GM21619 (cell line): ENCODE measurements around the gene HTT.

Experiments used
- ATAC-seq: cut with Tn5 transposase; IDR thresholded peaks from one replicate; pipeline ENCODE4 v1.9.1; 2021; ENCODE audit not compliant: unreplicated experiment

The HTT gene

GRCh38 chr4:3246458-3247398 is 172.2 kb downstream of the HTT start:
- no peak for ATAC-seq

GRCh38 chr4:3247399-3248177 is 173.1 kb downstream of the HTT start:
- ATAC-seq, result no peak

GRCh38 chr4:3248178-3248480 is 173.6 kb downstream of the HTT start:
- no peak for ATAC-seq

DNA sequence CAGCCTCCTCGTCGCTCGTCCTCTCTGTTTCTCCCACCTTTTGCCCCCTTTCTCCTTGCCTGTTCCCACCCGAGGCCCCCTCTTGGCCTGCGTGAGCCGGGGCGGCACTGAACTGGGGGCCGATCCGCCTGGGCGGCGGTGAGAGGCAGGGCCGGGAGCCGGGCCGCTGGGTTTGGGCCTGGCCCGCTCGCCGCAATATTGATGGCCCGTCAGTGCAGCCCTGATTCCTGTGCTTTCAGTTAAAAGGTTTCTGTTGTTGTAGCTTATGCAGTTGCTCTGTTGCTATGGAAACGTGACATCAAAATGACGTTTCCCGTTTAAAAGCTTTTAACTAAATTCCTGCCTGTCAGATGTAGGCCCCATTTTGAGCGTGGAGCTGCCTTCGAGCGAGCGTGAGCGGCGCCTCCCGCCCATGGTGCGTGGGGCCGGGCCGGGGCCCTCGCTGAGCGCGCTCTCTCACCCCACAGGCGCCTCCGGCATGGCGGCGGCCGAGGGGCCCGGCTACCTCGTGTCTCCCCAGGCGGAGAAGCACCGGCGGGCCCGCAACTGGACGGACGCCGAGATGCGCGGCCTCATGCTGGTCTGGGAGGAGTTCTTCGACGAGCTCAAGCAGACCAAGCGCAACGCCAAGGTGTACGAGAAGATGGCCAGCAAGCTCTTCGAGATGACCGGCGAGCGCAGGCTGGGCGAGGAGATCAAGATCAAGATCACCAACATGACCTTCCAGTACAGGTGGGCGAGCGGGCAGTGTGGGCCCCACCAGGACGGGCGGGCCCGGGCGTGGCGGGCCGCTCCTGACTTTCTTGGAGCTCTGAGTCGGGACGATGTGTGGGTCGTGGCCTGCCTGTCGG is 174.6 kb downstream of the HTT start, which contains the start of gene MSANTD1:
TSS of gene MSANTD1 (plus strand) at position 349 of the 851 bp plus-strand sequence. CDS start at position 413, 64 bp downstream.
- no peak for ATAC-seq

DNA sequence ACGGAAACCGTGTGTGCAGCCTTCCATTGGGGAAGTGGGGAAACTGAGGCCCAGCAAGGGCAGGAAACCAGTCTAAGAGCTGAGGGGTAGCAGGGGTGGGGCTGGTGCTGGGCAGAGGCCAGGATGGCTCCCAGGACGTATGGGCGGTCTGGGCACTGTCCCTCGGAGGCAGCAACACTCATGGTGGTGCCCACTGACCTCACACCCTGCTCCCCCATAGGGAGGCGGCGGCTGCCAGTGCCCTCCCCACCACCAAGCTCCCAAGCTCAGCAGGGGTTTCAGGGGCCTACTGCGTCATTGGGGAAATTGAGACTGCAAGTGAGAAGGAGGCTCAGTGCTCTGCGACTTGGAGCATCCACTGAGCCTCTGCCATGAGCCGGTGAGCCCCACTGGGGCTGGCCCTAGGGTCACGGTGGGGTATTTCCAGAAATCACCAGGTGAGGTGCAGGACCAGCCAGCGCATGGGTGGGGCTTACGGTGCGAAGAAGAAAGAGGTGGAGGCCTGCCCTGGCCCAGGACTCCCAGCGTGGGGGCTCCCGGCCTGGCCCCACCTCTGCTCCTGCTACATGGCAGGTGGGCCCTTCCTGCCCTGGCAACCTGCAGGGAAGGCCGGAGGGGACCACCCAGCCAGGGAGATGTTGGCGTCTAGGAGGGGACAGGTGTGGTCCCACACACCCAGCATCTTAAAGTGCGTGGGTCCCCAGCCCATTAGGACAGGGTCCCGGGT is 175.4 kb downstream of the HTT start:
- no peak for ATAC-seq

- ATAC-seq, result no peak
These were observed 176.0 kb downstream of the HTT start for GRCh38 chr4:3250438-3250955.

DNA sequence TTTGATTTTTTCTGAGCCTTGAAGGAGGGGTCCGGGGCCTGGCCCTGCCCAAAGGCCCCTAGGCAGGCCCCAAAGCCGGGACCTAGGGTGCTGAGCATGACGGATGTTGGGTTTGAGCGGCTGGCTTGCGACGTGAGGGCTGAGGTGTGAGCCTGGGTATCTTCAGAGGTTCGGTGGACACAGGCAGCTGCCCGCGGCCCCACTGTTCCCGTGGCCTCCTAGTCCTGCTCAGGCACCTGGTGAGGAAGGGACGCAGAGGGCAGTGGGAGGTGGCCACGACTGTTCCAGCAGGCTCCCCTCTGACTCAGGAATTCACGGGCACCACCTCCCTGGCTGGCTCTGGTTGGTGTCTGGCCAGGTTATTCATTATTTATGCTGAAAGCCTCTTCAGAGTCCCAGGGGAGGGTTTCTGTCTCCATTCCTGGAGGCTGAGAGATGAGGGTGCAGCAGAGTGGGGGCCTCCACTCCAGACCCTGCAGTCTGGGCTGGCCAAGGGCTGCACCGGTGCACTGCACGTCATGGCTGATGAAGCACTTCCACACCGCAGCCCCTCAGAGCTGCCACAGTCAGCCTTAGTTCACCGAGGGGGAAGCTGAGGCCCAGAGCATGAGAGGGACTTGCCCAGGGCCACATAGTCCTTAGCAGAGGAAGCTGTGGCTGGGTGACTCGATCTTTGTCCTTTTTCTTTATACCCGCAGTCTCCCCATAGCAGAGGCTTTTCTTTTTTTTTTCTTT is 176.6 kb downstream of the HTT start:
- ATAC-seq, result no peak

GRCh38 chr4:3251691-3252479 is 177.4 kb downstream of the HTT start:
- ATAC-seq, result no peak

- no peak for ATAC-seq
These were observed 178.0 kb downstream of the HTT start for GRCh38 chr4:3252480-3252828.

DNA sequence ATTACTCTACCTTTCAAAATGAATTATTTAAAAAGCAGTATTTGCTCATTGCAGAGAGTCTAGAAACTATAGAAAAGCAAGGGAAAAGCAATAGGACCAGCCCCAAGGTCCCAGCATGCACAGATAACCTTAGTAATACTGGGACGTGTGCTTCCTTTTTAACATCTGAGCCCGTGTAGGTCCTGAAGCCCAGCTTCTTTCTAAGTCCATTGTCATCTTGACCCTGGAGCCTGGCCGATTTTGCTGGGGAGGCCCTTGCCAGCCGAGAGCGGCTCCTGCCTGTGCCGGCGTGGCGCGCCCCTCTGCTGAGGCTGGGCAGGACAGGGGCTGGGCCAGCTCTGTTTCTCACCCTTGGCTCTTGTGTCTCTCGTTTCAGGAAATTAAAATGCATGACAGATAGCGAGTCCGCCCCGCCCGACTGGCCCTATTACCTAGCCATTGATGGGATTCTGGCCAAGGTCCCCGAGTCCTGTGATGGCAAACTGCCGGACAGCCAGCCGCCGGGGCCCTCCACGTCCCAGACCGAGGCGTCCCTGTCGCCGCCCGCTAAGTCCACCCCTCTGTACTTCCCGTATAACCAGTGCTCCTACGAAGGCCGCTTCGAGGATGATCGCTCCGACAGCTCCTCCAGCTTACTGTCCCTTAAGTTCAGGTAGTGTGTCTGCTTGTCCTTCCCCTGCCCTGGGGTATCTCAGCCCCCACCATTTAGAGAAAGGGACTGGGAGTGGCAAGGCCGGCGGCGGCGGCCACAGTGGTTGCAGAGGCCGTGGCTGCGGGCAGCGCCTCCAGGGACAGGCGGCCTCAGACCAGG is 178.6 kb downstream of the HTT start:
- no peak for ATAC-seq

DNA sequence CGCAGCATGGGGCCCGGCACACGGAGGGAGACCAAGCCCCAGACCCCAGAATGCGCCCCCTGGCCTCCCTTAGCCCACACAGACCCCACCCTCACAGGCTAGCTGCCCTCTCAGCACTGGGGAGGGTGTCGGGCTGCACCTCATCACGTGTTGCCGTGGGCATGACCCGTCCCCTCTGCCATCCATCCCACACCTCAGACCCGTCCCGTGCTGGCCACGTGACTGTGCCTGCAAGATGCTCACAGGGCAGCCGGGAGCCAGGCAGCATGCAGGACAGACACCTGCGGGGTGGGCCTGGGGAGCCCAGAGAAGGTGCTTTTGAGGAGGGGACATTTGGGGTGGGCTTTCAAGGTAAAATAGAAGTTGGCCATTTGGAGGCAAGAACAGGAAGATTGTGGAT is 179.3 kb downstream of the HTT start:
- no peak for ATAC-seq

GRCh38 chr4:3254302-3255131 is 180.0 kb downstream of the HTT start:
- no peak for ATAC-seq

- no peak for ATAC-seq
These were observed 181.2 kb downstream of the HTT start for GRCh38 chr4:3255611-3256186.

DNA sequence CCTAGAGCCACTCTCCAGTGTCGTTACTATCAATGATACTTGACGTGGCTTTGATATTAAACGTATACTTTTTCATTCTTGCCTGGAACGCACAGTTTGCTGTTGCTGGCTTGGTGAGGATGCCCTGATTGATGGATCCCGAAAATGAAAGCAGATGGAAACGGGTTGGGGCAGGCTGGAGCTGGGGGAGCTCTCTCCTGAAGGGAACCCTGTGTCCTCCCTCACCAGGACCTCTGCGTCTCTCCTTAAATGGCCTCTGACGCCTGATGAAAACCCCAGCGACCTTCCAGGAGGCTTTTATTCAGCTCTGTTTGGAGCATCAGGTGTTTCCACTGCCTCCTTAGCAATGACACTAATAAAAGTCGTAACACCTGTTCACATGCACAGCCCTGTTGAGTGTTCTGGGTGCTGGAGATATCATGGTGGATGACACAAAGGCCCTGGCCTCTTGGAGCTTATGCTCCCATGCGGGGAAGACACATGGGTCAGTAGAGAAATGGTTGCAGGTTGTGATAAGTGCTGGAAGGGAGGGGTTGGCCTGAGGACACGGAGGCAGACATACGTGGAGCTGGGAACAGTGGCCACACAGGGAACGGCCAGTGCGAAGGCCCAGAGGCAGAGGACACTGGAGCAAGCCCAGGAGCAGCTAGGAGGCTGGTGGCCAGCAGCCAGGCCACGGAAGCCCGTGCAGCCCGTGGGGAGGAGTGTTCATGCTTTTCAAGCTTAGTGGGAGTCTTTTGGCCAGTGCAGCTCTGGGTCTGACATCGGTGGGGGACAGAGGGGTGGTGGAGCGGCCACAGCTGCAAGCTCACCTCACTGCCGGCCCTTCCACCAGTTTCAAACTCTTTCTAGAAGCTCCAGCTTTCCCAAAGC is 182.0 kb downstream of the HTT start:
- ATAC-seq, result no peak

DNA sequence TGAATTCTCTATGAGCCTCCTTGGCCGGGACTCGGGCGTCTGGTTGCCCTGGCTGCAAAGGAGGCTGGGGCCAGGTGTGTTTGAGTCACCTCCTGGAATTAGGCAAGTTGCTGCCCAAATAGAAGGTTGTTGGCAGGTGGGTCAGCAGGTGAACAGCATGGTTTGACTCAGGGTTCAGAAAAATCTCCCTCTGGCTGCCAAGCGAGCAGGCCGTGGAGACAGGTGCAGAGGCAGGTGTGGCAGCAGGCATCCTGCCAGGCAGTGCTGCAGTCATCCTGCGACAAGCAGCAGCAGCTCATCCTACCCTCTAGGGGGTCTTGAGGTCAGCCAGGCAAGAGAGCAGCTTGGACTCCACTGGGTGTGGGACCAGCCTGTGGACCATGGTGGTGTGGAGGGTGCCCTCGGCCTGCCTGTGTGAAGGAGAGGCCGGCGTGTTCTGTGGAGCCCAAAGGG is 182.6 kb downstream of the HTT start:
- peak; percentile 17 for ATAC-seq
